Retinal pigment epithelial cell (primary cell): ENCODE results near the gene MAN2A1.

Source experiments
- DNase-seq: peaks from one replicate; pipeline ENCODE4 v3.0.0-alpha.2; 2010; ENCODE audit warnings: low read depth
- H3K4me3 ChIP-seq: 2 replicates; pipeline ENCODE4 v1.5.1; 2011; ENCODE audit warnings: mild to moderate bottlenecking, low read length, control low read depth, moderate library complexity
- TF ChIP-seq, protein P1 (sequence below): conservative IDR thresholded peaks from 2 replicates; pipeline ENCODE4 v1.5.1; 2011; ENCODE audit warnings: low read depth, low read length, control low read depth, inconsistent platforms

MAN2A1 gene

DNA sequence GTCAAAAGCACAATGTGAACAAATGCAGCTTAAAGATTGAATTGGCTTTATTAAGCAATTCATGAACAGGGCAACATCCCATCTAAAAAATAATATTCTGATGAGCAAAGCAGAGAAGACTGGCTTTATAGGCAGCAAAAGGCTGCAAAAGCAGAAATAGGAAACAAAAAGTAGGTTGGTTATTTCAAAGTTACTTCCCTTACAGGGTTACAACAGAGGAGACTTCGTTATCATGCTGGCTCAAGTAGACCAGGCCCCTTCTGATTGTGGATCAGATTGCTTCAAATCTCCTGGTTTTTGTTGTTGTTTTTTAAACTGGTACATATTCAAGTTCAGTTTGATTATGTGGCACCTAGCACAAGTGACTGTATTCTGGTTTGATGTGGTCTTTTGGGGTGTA is 73.1 kb downstream of the MAN2A1 start:
- TF ChIP-seq, protein P1, sequence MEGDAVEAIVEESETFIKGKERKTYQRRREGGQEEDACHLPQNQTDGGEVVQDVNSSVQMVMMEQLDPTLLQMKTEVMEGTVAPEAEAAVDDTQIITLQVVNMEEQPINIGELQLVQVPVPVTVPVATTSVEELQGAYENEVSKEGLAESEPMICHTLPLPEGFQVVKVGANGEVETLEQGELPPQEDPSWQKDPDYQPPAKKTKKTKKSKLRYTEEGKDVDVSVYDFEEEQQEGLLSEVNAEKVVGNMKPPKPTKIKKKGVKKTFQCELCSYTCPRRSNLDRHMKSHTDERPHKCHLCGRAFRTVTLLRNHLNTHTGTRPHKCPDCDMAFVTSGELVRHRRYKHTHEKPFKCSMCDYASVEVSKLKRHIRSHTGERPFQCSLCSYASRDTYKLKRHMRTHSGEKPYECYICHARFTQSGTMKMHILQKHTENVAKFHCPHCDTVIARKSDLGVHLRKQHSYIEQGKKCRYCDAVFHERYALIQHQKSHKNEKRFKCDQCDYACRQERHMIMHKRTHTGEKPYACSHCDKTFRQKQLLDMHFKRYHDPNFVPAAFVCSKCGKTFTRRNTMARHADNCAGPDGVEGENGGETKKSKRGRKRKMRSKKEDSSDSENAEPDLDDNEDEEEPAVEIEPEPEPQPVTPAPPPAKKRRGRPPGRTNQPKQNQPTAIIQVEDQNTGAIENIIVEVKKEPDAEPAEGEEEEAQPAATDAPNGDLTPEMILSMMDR = no peak
- no peak for DNase-seq

GRCh38 chr5:109767184-109767995 is 77.7 kb downstream of the MAN2A1 start:
- DNase-seq = no peak
- H3K4me3 ChIP-seq = no peak overlapping the region
- TF ChIP-seq, protein P1 = no peak

More for the DNA sequence above, 73.1 kb downstream of the MAN2A1 start:
- H3K4me3 ChIP-seq = no peak overlapping the region

DNA sequence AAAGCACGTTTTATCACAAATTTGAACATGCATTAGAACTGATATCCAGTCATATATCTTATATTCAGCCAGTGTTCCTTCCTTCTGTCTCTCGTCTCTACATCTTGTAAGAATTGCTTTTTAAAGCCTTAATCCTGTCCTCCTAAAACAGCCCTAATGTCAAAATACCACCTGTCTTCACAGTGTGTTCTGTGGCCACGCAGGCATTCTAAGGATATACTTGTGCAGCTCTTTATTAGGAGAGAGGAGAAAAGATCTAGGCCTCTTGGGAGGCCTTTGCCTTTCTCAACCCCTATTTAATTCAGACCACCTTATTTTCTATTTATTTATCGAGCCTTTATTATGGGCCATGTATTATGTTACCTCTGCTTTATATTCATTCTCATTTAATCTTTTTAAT is 78.3 kb downstream of the MAN2A1 start:
- TF ChIP-seq, protein P1 = no peak
- DNase-seq = no peak
- H3K4me3 ChIP-seq = no peak overlapping the region

DNA sequence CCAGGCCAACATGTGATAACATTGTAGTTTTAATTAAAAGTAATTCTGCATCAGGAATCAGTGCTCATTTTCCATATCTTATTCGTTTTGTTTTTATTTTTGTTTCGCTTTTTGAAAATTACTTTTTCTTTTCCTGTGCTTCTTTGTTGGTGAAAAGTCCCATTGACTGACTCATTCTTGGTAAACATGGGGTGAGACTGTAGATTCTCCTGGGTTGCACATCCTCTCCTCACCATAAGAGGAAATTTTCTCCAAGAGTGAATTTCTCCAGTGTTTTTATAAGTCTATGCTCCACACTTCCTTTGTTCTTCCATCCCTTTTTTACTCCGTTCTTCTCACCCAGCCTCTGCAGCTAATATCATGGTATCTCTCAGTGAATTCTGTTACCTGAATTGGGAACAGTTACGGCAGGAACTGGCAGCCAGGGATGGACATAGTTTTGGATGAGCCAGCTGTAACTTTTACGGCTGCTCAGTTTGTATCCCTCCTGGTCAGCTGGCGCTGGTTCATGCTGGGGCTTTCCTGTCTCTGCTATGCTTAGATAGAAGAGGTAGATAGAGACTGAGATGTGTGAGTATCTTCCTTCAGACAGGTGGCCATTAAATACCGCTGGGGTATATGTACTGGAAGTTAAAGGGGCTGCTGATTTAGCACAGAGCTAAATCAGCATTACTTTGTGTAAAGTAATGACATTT is 80.0 kb downstream of the MAN2A1 start:
- no peak for DNase-seq
- H3K4me3 ChIP-seq = no peak overlapping the region
- TF ChIP-seq, protein P1 = no peak

GRCh38 chr5:109775130-109775529 is 85.4 kb downstream of the MAN2A1 start:
- H3K4me3 ChIP-seq = no peak overlapping the region
- TF ChIP-seq, protein P1 = no peak

GRCh38 chr5:109779036-109779735 is 89.5 kb downstream of the MAN2A1 start:
- TF ChIP-seq, protein P1 = no peak
- DNase-seq = no peak
- H3K4me3 ChIP-seq = no peak overlapping the region

More at GRCh38 chr5:109775130-109775529, 85.4 kb downstream of the MAN2A1 start:
- DNase-seq = no peak
